A549 treated with Mapracorat at 1 μM for 4 hours (cell line): ENCODE measurements around the gene GTF2H2. TPM values are rescaled to one million over a fixed set of nuclear protein-coding genes. Genes with fewer than 3 reads are reported as not detected.

ENCODE experiments used
- total RNA-seq: library from RNA; stranded (reverse); fragments of 200-300 nt; extraction: Qiagen RNA extraction; gene quantifications from 5 replicates; pipeline ENCODE4 v1.2.3, GENCODE V29; 2022

Gene GTF2H2
- total RNA-seq = 9.4 to 14.3 TPM (median 10.6 TPM) in 5 replicates

DNA sequence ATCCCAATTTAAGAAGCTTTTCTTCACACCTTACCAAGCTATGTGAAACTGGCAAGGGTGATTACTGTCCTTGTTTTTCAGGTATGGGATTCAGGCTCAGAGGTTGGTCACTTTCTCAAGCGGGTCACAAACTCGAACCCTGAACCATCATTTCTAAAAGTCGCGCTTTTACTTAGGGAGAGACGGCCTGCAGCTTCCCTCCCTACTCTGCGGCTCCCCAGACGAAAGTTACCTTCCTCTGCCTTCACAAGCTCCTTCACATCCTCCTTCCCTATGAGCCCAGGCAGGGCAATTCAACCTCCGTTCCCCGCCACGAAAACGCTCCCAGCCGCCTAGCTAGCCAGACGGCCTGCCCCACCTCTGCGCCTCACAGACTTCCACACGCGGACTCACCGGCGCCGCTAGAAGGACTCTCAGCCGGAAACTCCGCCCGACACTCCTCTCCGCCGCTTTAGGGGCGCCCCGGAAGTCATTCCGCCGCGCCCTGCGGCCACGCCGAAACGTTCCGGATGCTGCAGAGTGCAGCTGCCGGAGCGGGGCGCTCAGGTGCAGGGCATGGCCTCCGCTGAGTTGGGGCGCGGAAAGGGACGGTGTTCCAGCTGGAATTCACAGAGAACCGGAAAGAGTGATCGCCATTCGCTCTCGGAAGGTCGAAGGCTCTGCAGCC is at the start of gene GTF2H2:
TSS of gene GTF2H2 (minus strand) at position 415 of the 667 bp plus-strand sequence. CDS start 4,913 bp downstream, outside the sequence.

DNA sequence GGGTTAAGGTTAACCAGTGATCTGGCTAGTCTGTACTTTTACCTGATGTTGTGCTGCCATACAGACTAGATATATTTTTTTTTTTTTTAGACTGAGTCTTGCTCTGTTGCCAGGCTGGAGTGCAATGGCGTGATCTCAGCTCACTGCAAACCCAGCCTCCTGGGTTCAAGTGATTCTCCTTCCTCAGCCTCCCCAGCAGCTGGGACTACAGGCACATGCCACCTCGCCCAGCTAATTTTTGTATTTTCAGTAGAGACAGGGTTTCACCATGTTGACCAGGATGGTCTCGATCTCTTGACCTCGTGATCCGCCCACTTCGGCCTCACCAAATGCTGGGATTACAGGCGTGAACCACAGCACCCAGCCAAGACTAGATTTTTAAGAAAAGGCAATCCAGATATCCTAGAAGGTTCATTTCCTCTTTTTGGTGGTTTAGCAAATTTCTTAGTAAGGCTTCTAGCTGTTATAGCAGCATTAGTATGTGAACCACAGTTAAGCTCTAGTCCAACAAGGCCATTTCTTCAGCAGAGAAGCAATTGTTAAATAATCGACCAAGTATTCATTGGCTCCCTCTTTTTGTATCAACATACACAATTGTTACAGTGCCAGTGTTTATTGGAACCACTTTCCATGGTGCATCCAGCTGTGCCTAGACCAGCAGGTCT is 42.1 kb downstream of the GTF2H2 start, which contains the start of gene NAIP:
TSS of gene NAIP (minus strand) at position 51 of the 665 bp plus-strand sequence. CDS start 12,424 bp downstream, outside the sequence.

Other genes starting within 250 kb of the GTF2H2 start
- gene SERF1A, start 167.0 kb downstream of the GTF2H2 start, total RNA-seq = 0.39 to 1.1 TPM (median 0.73 TPM) in 5 replicates
- 53.3 to 59.4 TPM (median 54.9 TPM) in 5 replicates for gene SMN1, start 142.6 kb downstream of the GTF2H2 start, total RNA-seq
- gene NAIP, start 42.3 kb downstream of the GTF2H2 start, total RNA-seq = 0.29 to 0.66 TPM (median 0.35 TPM) in 5 replicates